Epithelial cell of proximal tubule (primary cell): ENCODE data around the gene PTPRA. TPM values are rescaled to one million over a fixed set of nuclear protein-coding genes. Genes with fewer than 3 reads are reported as not detected.

Experiments
- DNase-seq: peaks from one replicate; pipeline ENCODE4 v3.0.0-alpha.2; 2011; ENCODE audit warnings: low read depth
- H3K4me3 ChIP-seq: 2 replicates; pipeline ENCODE4 v1.5.1; 2011; ENCODE audit warnings: low read depth, mild to moderate bottlenecking, low read length
- CTCF ChIP-seq: conservative IDR thresholded peaks from 2 replicates; pipeline ENCODE4 v1.5.1; 2012; ENCODE audit warnings: low read depth, mild to moderate bottlenecking, low read length
- total RNA-seq: library from RNA; depleted of rRNA; stranded (reverse); fragments of >200 nt; gene quantifications from 2 replicates; pipeline ENCODE4 v1.2.3, GENCODE V29; 2015

PTPRA gene
- total RNA-seq, 1 donor from 2014 or later: 40.8 TPM

DNA sequence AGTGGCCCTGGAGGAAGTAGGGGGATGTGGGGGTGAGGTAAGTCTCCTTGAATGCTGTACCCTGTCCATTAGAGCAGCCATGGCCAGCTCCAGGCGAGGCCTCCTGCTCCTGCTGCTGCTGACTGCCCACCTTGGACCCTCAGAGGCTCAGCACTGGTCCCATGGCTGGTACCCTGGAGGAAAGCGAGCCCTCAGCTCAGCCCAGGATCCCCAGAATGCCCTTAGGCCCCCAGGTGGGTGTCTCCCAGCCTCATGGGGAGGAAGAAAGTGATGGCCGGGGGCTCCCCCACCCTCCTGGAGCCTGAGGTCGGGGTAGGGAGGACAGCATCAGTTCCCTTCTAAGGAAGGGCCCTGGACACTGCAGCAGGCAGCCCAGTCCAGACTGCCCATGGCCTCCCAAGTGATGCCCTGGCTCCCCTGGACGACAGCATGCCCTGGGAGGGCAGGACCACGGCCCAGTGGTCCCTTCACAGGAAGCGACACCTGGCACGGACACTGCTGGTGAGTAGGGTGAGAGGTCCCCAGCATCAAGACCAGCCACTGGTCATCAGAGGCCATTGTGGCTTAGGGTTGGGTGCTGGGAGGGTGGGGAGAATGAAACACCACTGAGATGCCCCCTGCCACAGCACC lies 171.2 kb downstream of the PTPRA start:
- no peak overlapping the region for H3K4me3 ChIP-seq
- DNase-seq: no peak
- TF ChIP-seq CTCF: no peak

GRCh38 chr20:3045042-3045815 lies 171.9 kb downstream of the PTPRA start:
- no peak for TF ChIP-seq CTCF
- peak overlapping the region; percentile 85 for H3K4me3 ChIP-seq
- no peak for DNase-seq

DNA sequence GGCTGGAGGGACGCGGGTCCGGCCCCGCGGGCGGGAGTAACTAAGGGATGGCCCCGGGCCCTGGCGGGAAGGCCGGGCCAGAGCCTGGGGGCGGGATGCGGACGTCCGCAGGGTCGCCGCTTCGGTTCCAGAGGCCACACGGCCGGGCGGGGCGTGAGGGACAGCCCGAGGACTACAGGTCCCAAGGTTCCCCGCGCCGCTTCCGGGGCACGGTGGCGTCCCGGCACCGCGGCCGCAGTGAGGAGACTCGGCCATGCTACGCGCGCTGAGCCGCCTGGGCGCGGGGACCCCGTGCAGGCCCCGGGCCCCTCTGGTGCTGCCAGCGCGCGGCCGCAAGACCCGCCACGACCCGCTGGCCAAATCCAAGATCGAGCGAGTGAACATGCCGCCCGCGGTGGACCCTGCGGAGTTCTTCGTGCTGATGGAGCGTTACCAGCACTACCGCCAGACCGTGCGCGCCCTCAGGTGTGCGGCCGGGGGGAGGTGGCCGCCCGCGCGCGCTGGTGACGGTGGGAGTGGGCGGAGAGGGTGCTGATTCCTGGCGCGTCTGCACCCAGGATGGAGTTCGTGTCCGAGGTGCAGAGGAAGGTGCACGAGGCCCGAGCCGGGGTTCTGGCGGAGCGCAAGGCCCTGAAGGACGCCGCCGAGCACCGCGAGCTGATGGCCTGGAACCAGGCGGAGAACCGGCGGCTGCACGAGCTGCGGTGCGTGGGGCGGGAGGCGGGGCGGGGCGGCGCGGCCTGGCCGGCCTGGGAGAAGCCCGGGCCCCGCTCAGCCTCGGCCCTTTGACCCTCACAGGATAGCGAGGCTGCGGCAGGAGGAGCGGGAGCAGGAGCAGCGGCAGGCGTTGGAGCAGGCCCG lies 172.8 kb downstream of the PTPRA start, which contains the start of gene MRPS26:
Gene MRPS26, plus strand, starts transcription at position 237 of the 861 bp plus-strand sequence. Its CDS starts 17 bp downstream, at position 254.
- peak within 1 kb of the TSS; percentile 85 for H3K4me3 ChIP-seq
- TF ChIP-seq CTCF: no peak
- DNase-seq: no peak

- H3K4me3 ChIP-seq: peak overlapping the region; percentile 85
- no peak for TF ChIP-seq CTCF
- DNase-seq: no peak
Observed at GRCh38 chr20:3046677-3047462, 173.6 kb downstream of the PTPRA start.

GRCh38 chr20:3047486-3048419 lies 174.5 kb downstream of the PTPRA start:
- H3K4me3 ChIP-seq: peak overlapping the region; percentile 85
- no peak for TF ChIP-seq CTCF
- no peak for DNase-seq
